ENCODE measurements around the gene POT1. TPM values are rescaled to one million over a fixed set of nuclear protein-coding genes. Genes with fewer than 3 reads are reported as not detected.

Gene POT1
- total and polyA plus RNA-seq, 2 of the 8 experiments (the other 6 are each of a cell fraction or from before 2014, with no cell fraction given), result 13.1 to 22.8 TPM

DNA sequence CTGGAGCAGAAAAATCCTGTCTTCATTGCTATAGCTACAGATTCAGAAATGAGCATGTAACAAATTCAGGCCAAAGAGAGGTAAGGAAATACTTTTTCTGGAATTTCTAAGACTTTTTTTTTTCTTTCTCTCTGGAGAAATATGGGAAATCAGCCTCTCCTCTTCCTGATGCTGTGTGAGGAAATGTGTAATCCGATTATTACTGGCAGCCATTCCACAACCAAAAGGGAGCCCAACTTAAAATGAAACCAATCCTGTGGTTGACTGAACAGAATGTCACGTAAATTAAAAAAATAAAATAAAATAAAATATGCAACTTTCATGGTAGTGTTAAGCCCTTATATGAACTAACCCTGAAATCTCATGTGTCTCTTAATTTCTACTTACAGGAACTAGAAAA lies 10.7 kb upstream of the POT1 start:
- Histone ChIP-seq H3K4me1 (replicated peaks in 1 of 4; ENCODE audit: control insufficient read depth in 3 of 4, insufficient read depth in 4 of 4, low read length in 3 of 4) (no peaks in the 10 kb centered on the region), H3K18ac (ENCODE audit: extremely low read depth, low read length) (no peak overlapping the region), H3K4ac (replicated peaks; ENCODE audit: insufficient read length, low read depth, low read length) (no peak overlapping the region), H2BK120ac (replicated peaks; ENCODE audit: low read depth, low read length) (no peak overlapping the region), H3K9ac (replicated peaks in 1 of 4; ENCODE audit: extremely low read depth in 1 of 4, low read depth in 3 of 4, low read length in 3 of 4) (no peak overlapping the region), H4K8ac (ENCODE audit: extremely low read depth, insufficient read depth, low read length) (no peak overlapping the region), H3K9me3 (ENCODE audit: insufficient read depth in 2 of 2, low read depth in 1 of 2, low read length in 1 of 2) (no peaks in the 10 kb centered on the region), H2BK15ac (ENCODE audit: low read length) (no peak overlapping the region), H3K23me2 (ENCODE audit: low read depth, low read length) (no peaks in the 10 kb centered on the region), H2BK20ac (ENCODE audit: low read length) (no peak overlapping the region), H3K23ac (ENCODE audit: insufficient read length) (no peak overlapping the region), H2AK5ac (ENCODE audit: low read depth, low read length) (no peak overlapping the region), H4K91ac (replicated peaks; ENCODE audit: insufficient read length, low read length) (no peak overlapping the region), H4K20me1 (replicated peaks in 1 of 2; ENCODE audit: control insufficient read depth in 1 of 2, insufficient read depth in 2 of 2, low read length in 2 of 2) (no peaks in the 10 kb centered on the region), H4K5ac (ENCODE audit: insufficient read length, low read depth, low read length) (no peak overlapping the region), H3K14ac (ENCODE audit: insufficient read length) (no peak overlapping the region), H3K4me2 (ENCODE audit: insufficient read depth in 1 of 2, low read depth in 2 of 2, low read length in 2 of 2) (no peak overlapping the region), H3K36me3 (ENCODE audit: control insufficient read depth in 2 of 4, insufficient read depth in 4 of 4, low read length in 3 of 4) (no peaks in the 10 kb centered on the region), H3K4me3 (ENCODE audit: extremely low read depth in 1 of 4, insufficient read depth in 2 of 4, low read depth in 3 of 4, low read length in 4 of 4) (no peak overlapping the region), H3K27ac (ENCODE audit: low read depth, low read length) (no peak overlapping the region), H3K79me1 (ENCODE audit: low read depth, low read length) (no peaks in the 10 kb centered on the region), H3K79me2 (ENCODE audit: control insufficient read depth in 1 of 2, insufficient read depth in 2 of 2, low read length in 2 of 2) (no peaks in the 10 kb centered on the region), H3K27me3 (replicated peaks in 1 of 4; ENCODE audit: control insufficient read depth in 3 of 4, extremely low read depth in 1 of 4, insufficient read depth in 3 of 4, low read length in 3 of 4) (no peaks in the 10 kb centered on the region), H3K56ac (replicated peaks; ENCODE audit: insufficient read length, low read depth, low read length) (no peak overlapping the region), H2BK5ac (ENCODE audit: low read depth, low read length) (no peak overlapping the region), H2AFZ (ENCODE audit: low read length) (no peak overlapping the region), H2BK12ac (ENCODE audit: low read depth, low read length) (no peak overlapping the region)
- ChIA-PET POLR2A (ENCODE audit: partially characterized antibody) (no interaction called here), CTCF (ENCODE audit: partially characterized antibody) (interaction anchor here (0.7 kb wide), 1 partner anchor 23 kb away, joined by 4 read pairs; no protein-coding TSS in a partner anchor)
- DNase-seq (ENCODE audit: low read depth in 1 of 2, low spot score in 2 of 2), result no peak
- TF ChIP-seq EP300 (IDR thresholded peaks at IDR 0.05; ENCODE audit: borderline replicate concordance in 1 of 2, low read depth in 2 of 2, low read length in 2 of 2), result no peak
- TF ChIP-seq KDM4A (IDR thresholded peaks at IDR 0.05; ENCODE audit: low read depth, low read length, severe bottlenecking), result no peak
- 86% methylated on average over 2 of the region's 2 CpGs; no CpG with 5 or more reads in 1 of the 2 experiments for WGBS, 2 experiments (ENCODE audit: extremely low coverage in 1 of 2, insufficient coverage in 1 of 2, insufficient read length in 1 of 2, insufficient replicate concordance in 2 of 2, low coverage in 1 of 2, low lambda C conversion rate in 2 of 2, missing lambda C conversion rate in 1 of 2)
- FAIRE-seq, result no peak
